ENCODE data around the gene CDA. TPM values are rescaled to one million over a fixed set of nuclear protein-coding genes. Genes with fewer than 3 reads are reported as not detected.

Gene CDA
- polyA plus RNA-seq, result 0.73 TPM

DNA sequence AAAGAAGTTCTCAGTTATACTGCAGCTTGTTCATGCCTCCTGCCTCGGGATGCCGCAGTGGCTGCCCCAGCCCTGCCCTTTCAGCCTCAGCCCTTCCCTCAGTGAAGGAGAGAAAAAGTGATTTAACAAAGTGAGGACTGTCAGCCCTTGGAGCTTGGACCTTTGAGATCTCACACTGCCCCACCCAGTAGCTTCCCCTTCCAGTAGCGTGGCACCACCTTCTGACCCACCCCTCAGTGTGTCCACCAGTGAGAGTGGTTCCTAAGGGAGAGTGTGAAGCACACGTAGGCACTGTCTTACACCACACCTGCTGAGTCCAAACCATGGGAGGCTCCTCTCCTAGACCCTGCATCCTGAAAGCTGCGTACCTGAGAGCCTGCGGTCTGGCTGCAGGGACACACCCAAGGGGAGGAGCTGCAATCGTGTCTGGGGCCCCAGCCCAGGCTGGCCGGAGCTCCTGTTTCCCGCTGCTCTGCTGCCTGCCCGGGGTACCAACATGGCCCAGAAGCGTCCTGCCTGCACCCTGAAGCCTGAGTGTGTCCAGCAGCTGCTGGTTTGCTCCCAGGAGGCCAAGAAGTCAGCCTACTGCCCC lies at the start of gene CDA:
TSS of gene CDA (plus strand) at position 464 of the 592 bp plus-strand sequence. CDS start at position 497, 33 bp downstream.
- peak within 1 kb of the TSS in 1 of 4 donors; percentile 41 for H3K4me3 Mint-ChIP-seq
- H3K36me3 Mint-ChIP-seq, result peaks cover 2% of the 10 kb centered on the region
- no peak within 1 kb of the TSS for H3K27ac Mint-ChIP-seq
- peaks cover 69% of the 10 kb centered on the region for H3K27me3 Mint-ChIP-seq
- peaks cover 0 to 5% (median 3%) of the 10 kb centered on the region in 3 donors for H3K4me1 Mint-ChIP-seq
- H3K9me3 Mint-ChIP-seq, result no peaks in the 10 kb centered on the region

DNA sequence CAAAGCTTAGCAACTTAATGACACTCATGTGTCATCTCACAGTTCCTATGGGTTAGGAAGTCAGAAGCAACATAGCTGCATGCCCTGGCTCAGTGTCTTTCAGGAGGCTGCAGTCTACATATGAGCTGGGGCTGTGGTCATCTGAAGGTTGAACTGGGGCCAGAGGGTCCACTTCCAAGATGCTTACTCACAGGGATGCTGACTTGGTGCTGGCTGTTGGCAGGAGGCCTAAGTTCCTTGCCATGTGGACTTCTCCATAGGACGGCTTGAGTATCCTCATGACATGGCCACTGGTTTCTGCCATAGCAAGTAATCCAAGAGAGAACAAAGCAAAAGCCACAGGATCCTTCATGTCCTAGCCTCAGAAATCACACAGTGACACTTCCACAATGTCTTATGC lies 48.6 kb upstream of the CDA start:
- H3K4me3 Mint-ChIP-seq, result no peak overlapping the region
- H3K36me3 Mint-ChIP-seq, result peaks cover 2% of the 10 kb centered on the region
- H3K4me1 Mint-ChIP-seq, result no peaks in the 10 kb centered on the region
- H3K9me3 Mint-ChIP-seq, result no peaks in the 10 kb centered on the region
- H3K27me3 Mint-ChIP-seq, result peaks cover 17% of the 10 kb centered on the region
- no peak overlapping the region for H3K27ac Mint-ChIP-seq

DNA sequence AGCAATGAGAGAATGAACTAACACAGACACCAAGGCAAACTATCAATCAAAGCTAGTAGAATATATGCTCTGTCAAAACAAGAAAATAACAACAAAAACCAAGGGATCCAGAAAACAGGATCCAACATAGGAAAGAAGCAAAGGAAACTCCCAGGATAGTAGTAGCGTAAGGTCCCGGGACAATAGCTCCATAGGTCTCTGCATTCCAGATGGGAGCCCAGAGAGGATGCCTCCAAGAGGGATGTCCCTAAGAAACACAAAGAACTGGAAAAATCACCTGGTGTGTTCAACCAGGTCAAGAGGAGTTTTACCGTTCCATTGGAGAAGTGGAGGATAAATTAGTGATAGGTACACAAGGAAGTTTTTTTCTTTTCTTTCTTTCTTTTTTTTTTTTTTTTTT lies 42.3 kb upstream of the CDA start:
- H3K27me3 Mint-ChIP-seq, result peaks cover 40% of the 10 kb centered on the region
- peak overlapping the region in 1 of 3 donors; percentile 46 for H3K27ac Mint-ChIP-seq
- H3K9me3 Mint-ChIP-seq, result no peaks in the 10 kb centered on the region
- H3K36me3 Mint-ChIP-seq, result no peaks in the 10 kb centered on the region
- peaks cover 6 to 7% (median 7%) of the 10 kb centered on the region in 3 donors for H3K4me1 Mint-ChIP-seq
- H3K4me3 Mint-ChIP-seq, result no peak overlapping the region

DNA sequence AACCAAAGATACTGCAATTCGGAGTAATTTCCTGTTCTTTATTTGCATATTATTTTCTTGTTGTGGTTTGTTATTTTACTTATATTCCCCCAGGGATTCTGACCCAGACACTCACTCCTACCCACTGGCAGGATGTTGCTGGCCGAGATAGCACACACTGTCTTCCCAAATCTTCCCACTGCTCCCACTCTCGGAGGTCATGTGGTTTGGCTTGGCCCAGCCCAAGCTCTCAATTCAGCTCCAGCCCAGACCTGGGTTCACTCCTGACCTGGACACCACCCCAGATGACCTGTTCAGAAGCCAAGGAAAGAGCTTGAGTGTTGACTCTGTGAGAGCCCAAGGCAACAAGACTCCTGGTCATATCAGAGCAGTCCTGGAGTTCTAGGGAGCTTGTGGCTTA lies 37.7 kb upstream of the CDA start:
- no peaks in the 10 kb centered on the region for H3K36me3 Mint-ChIP-seq
- no peak overlapping the region for H3K27ac Mint-ChIP-seq
- H3K4me1 Mint-ChIP-seq, result peaks cover 6 to 7% (median 7%) of the 10 kb centered on the region in 3 donors
- H3K4me3 Mint-ChIP-seq, result peak overlapping the region in 1 of 4 donors; percentile 60
- H3K9me3 Mint-ChIP-seq, result no peaks in the 10 kb centered on the region
- peaks cover 50% of the 10 kb centered on the region for H3K27me3 Mint-ChIP-seq

DNA sequence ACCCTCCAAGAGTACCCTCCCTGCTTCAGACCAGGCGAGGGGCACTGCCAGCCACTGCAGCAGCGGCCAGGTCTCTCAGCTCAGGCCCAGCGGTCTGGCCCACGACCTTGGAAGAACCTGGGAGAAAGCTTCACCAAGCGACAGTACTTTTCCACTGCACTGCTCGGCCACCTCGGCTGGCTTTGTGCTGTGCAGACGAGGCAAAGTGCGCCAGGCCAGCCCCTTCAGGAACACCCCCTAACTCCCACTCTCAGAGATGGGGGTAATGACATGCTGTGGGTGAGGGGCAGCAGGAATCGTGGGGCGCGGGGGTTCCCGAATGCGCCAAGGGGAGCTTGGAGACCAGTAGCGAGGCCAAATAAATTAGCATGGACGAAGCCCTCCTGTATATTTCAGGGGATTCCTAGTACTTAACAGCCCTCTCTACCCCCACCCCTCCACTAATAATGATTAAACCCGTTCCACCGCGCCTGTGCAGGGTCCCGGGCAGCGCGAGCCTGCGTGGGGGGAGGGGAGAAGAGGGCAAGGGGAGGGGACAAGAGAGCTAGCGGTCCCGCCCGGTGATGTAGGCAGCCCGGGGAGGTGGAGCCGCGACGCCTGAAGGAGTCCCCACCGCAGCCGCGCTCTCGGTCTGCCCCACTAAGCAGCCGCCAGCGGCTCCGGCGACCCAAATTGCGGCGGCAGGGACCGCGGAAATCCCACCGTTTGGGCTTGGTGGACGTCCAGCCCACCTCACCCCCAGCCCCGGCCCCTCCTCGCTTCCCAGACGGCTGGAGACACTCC lies 36.8 kb upstream of the CDA start, which contains the start of gene FAM43B:
TSS of gene FAM43B (plus strand) at position 629 of the 783 bp plus-strand sequence. CDS start 401 bp downstream, outside the sequence.
- Mint-ChIP-seq H3K36me3 (no peaks in the 10 kb centered on the region), H3K9me3 (no peaks in the 10 kb centered on the region), H3K4me3 (peak within 1 kb of the TSS in 1 of 4 donors; percentile 52), H3K27me3 (peaks cover 44% of the 10 kb centered on the region), H3K4me1 (peaks cover 6 to 7% (median 7%) of the 10 kb centered on the region in 3 donors), H3K27ac (no peak within 1 kb of the TSS)

DNA sequence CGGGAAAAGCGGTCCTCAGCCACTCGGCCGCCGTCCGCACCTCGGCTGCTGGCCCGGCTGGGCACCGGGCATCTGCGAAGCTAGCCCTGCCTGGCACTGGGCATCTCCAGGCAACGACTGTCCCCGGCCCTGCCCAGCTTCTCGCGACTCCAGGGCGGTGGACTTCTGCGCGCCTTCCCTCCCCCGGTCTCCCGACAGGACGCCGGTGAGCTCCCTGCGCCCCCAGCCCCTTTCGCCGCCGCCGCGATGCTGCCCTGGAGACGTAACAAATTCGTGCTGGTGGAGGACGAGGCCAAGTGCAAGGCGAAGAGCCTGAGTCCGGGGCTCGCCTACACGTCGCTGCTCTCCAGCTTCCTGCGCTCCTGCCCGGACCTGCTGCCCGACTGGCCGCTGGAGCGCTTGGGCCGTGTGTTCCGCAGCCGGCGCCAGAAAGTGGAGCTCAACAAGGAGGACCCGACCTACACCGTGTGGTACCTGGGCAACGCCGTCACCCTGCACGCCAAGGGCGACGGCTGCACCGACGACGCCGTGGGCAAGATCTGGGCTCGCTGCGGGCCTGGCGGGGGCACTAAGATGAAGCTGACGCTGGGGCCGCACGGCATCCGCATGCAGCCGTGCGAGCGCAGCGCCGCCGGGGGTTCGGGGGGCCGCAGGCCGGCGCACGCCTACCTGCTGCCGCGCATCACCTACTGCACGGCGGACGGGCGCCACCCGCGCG lies 36.0 kb upstream of the CDA start:
- H3K4me1 Mint-ChIP-seq, result peaks cover 6 to 7% (median 7%) of the 10 kb centered on the region in 3 donors
- no peak overlapping the region for H3K4me3 Mint-ChIP-seq
- no peaks in the 10 kb centered on the region for H3K9me3 Mint-ChIP-seq
- no peaks in the 10 kb centered on the region for H3K36me3 Mint-ChIP-seq
- H3K27me3 Mint-ChIP-seq, result peaks cover 42% of the 10 kb centered on the region
- H3K27ac Mint-ChIP-seq, result no peak overlapping the region

DNA sequence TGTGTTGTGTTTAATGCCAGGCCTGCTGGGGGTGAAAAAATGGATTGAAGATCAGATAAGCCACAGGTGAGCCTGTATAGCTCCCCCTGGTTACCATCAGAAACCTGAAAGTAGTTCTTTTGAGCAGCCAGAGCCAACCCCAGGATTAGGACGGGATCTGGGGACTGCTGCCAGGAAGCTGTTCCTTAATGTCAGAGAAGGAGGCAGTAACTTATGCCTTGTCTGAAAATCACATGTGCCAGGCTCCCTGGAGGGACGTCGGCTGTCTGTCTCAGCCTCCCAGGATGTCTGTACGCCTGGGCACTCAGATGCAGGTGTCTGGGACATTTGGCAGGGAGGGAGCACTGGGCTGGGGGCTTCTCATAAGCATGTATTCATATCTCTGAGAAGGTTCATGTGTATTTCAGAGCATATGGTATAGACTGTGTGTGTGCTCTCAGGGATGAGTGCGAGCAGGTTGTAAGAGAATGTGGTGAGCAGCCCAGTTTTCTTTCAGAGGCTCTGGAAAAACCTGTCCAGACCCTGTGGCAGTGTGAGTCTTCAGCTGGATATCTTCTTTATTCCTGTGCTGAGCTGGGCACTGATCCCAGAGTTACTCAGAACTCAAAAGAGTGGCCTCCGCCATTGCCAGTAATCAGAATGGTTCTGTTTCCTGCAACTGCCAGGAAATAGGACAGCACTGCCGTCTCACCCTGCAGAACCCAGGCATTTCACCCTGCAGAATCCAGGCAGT lies 33.7 kb upstream of the CDA start:
- Mint-ChIP-seq H3K27me3 (peaks cover 37% of the 10 kb centered on the region), H3K4me1 (peaks cover 6 to 7% (median 7%) of the 10 kb centered on the region in 3 donors), H3K9me3 (no peaks in the 10 kb centered on the region), H3K27ac (no peak overlapping the region), H3K36me3 (no peaks in the 10 kb centered on the region), H3K4me3 (no peak overlapping the region)

DNA sequence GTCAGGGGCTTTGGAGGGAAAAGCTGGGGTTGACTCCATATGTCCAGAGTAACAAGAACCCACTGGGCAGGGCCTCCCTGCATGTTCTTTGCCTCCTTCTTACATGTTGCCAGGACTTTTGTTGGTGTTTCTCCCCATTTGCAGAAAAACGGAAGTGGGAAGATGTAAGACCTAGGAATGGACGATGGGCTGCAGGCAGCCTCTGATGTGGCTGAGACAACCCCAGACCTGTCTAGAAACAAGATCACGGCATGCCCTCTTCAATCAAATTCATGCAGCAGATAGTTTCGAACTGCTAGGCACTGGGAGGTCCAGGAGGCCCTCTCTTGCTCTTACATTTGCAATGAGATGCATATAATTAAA lies 33.2 kb upstream of the CDA start:
- Mint-ChIP-seq H3K4me1 (peaks cover 6 to 7% (median 7%) of the 10 kb centered on the region in 3 donors), H3K27ac (no peak overlapping the region), H3K27me3 (peaks cover 41% of the 10 kb centered on the region), H3K9me3 (no peaks in the 10 kb centered on the region), H3K4me3 (no peak overlapping the region), H3K36me3 (no peaks in the 10 kb centered on the region)

DNA sequence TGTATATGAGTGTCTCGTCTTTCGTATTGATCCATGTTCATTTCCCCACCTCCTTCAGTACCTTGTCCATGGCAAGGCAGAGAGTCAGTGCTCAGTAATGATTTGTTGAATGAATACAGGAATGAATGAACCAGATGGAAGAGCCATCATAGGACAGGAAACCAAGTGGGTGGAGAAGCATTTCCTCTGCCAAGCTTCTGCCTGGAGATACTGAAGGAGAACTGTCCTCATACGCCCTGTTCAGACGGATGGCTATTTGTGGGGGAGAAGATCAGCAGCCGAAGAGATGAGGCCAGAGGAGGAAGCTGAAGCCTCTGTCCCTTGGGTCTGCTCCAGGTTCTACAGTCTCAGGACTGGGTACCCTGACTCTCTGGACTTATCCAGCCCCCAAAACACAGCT lies 30.7 kb upstream of the CDA start:
- Mint-ChIP-seq H3K27me3 (peaks cover 40% of the 10 kb centered on the region), H3K36me3 (no peaks in the 10 kb centered on the region), H3K4me3 (no peak overlapping the region), H3K9me3 (no peaks in the 10 kb centered on the region), H3K27ac (no peak overlapping the region), H3K4me1 (no peaks in the 10 kb centered on the region)

DNA sequence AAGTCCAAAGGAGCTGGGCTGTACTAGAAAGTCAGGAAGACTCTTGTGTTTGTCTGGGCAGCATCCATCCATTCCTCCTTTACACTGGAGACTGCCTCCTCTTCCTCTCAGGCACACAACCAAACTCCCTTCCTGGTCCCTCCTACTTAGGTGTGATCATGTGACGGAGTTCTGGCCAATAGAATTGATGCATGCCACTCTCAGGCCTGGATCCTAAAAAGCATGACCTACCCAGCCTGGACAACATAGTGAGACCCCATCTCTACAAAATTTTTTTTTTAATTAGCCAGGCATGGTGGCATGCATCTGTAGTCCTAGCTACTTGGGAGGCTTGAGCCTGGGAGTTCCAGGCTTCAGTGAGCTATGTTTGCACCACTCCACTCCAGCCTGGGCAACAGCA lies 27.9 kb upstream of the CDA start:
- no peak overlapping the region for H3K4me3 Mint-ChIP-seq
- no peaks in the 10 kb centered on the region for H3K9me3 Mint-ChIP-seq
- H3K4me1 Mint-ChIP-seq, result no peaks in the 10 kb centered on the region
- H3K27me3 Mint-ChIP-seq, result peaks cover 32% of the 10 kb centered on the region
- no peak overlapping the region for H3K27ac Mint-ChIP-seq
- peaks cover 3% of the 10 kb centered on the region for H3K36me3 Mint-ChIP-seq

DNA sequence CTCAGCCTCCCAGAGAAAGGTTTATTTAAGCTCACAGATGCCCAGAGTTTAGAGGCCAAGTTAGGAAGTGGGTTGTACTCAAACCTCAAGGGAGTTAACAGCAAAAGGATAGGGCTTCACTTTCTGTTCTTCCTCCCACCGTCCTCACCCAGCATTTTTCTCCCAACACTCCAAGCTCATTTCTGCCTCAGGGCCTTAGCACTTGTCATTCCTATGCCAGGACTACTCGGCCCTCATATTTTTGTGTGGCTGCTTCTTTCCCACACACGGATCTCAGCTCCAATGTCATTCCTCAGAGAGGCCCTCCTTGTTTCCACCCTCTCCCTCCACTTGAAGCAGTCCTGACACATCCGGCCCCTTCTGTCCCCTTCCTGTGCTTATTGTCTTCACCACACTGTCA lies 23.7 kb upstream of the CDA start:
- Mint-ChIP-seq H3K4me3 (no peak overlapping the region), H3K27ac (no peak overlapping the region), H3K4me1 (peaks cover 0 to 2% (median 0%) of the 10 kb centered on the region in 3 donors), H3K36me3 (peaks cover 3% of the 10 kb centered on the region), H3K9me3 (peaks cover 0 to 2% (median 0%) of the 10 kb centered on the region in 3 donors), H3K27me3 (peaks cover 42% of the 10 kb centered on the region)

DNA sequence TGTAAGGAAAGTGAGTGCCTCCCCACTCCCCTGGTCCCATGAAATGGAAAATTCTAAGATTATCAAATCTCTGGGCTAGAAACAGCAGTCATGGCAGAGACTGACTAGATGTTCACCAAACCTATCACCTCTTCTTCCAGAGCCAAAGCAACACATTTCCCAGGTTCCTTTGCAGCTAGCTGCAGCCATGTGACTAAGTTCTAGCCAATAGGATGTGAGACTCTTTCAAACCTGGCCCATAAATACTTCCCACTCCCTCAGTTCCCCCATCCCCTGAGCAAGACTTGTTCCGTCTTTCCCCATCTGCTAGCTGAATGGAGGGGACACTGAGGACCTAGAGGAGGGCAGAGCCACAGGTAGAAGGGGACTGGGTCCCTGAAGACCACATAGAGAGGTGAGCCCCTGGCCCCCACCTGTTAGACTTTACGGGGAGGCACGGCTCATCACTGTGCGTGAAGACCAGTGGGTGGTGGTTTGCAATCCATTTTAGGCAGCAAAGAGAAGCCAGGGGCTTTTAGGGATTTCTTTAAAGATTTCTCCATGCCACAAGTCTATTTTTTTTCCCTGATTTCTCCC lies 19.3 kb upstream of the CDA start:
- peaks cover 31% of the 10 kb centered on the region for H3K27me3 Mint-ChIP-seq
- H3K4me1 Mint-ChIP-seq, result peaks cover 0 to 2% (median 0%) of the 10 kb centered on the region in 3 donors
- no peaks in the 10 kb centered on the region for H3K36me3 Mint-ChIP-seq
- no peak overlapping the region for H3K4me3 Mint-ChIP-seq
- H3K9me3 Mint-ChIP-seq, result peaks cover 3 to 6% (median 5%) of the 10 kb centered on the region in 3 donors
- H3K27ac Mint-ChIP-seq, result no peak overlapping the region

DNA sequence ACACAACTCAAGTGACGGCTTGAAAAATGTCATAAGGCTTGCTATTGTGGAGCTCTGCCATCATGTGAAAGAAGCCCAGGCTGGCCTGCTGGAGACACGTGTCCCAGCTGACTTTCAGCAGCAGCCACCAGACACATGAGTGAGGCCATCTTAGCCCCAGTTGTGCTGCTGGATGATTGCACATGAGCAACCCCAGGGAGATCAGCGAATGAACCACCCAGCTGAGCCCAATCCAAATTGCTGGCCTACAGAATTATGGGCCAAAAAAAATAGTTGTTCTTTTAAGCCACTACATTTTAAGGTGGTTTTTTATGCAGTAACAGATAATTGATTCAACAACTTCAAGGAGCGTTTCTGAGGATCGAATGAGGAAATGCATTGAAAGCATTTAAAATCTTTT lies 17.5 kb upstream of the CDA start:
- H3K4me1 Mint-ChIP-seq, result peaks cover 0 to 2% (median 0%) of the 10 kb centered on the region in 3 donors
- H3K4me3 Mint-ChIP-seq, result no peak overlapping the region
- no peak overlapping the region for H3K27ac Mint-ChIP-seq
- peaks cover 32% of the 10 kb centered on the region for H3K27me3 Mint-ChIP-seq
- H3K9me3 Mint-ChIP-seq, result peaks cover 3 to 6% (median 5%) of the 10 kb centered on the region in 3 donors
- no peaks in the 10 kb centered on the region for H3K36me3 Mint-ChIP-seq

DNA sequence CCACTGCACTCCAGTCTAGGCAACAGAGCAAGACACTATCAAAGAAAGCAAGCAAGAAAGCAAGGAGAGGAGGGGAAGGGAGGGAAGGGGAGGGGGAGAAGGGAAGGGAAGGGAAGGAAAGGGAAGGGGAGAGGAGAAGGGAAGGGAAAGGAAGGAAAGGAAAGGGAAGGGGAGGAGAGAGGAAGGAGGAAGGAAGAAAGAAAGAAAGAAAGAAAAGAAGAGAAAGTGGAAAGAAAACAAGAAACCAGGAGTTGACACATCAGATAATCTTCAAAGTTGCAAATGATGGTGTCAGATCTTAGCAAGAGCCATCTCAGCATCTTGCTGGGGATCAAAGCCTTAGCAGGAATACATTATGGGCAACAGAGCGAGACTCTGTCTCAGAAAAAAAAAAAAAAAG lies 14.9 kb upstream of the CDA start:
- H3K27ac Mint-ChIP-seq, result no peak overlapping the region
- no peaks in the 10 kb centered on the region for H3K36me3 Mint-ChIP-seq
- peaks cover 3 to 6% (median 5%) of the 10 kb centered on the region in 3 donors for H3K9me3 Mint-ChIP-seq
- H3K4me3 Mint-ChIP-seq, result no peak overlapping the region
- peaks cover 31% of the 10 kb centered on the region for H3K27me3 Mint-ChIP-seq
- peaks cover 0 to under 1% (median 0%) of the 10 kb centered on the region in 3 donors for H3K4me1 Mint-ChIP-seq

Measured in IgD-negative memory B cell (primary cell).